OCI-LY3 (cell line): ENCODE measurements around the gene IL13RA1.
A peak's percentile ranks its signal among the peaks of the same experiment; 100 is the strongest.
"Not testable (repeated sequence)": the region's sequence is repeated elsewhere in the genome, so short reads cannot be mapped to it uniquely, and the experiment has no call there.

ENCODE experiments used
- H2AFZ ChIP-seq: fragments of 200-600, 300-600 bp; shearing (Covaris generic); 2 replicates; pipeline ENCODE4 v1.6.0; 2014; ENCODE audit warnings: antibody characterized with exemption, low read depth, low read length
- H3K27ac ChIP-seq: fragments of 200-600, 300-600 bp; sonication (generic); 2 replicates; pipeline ENCODE4 v1.5.1; 2014; ENCODE audit warnings: mild to moderate bottlenecking, low read length, moderate library complexity, mixed read lengths
- H3K27me3 ChIP-seq: fragments of 200-600, 300-600 bp; sonication (generic); 2 replicates; pipeline ENCODE4 v1.6.1; 2014; ENCODE audit warnings: low read depth, low read length, mixed read lengths
- H3K36me3 ChIP-seq: fragments of 200-600, 300-600 bp; sonication (generic); replicated peaks from 2 replicates; pipeline ENCODE3; 2014; ENCODE audit warnings: low read depth, low read length, mixed read lengths
- H3K4me1 ChIP-seq: fragments of 300-600, 200-600 bp; sonication (generic); 2 replicates; pipeline ENCODE4 v1.6.1; 2014; ENCODE audit warnings: low read length, mixed read lengths
- H3K4me2 ChIP-seq: fragments of 200-600, 300-600 bp; sonication (generic); 2 replicates; pipeline ENCODE4 v1.6.1; 2014; ENCODE audit warnings: low read length, mixed read lengths
- H3K4me3 ChIP-seq: fragments of 300-600, 200-600 bp; sonication (generic); 2 replicates; pipeline ENCODE4 v1.5.1; 2014; ENCODE audit warnings: antibody characterized with exemption, mild to moderate bottlenecking, low read length, moderate library complexity
- H3K79me2 ChIP-seq: fragments of 300-600, 200-600 bp; shearing (Covaris generic); 2 replicates; pipeline ENCODE4 v1.6.1; 2014; ENCODE audit warnings: mild to moderate bottlenecking, low read length, mixed read lengths
- H3K9ac ChIP-seq: fragments of 300-600, 200-600 bp; shearing (Covaris generic); 2 replicates; pipeline ENCODE4 v1.6.0; 2014; ENCODE audit warnings: mild to moderate bottlenecking, low read length, moderate library complexity
- H3K9me3 ChIP-seq: fragments of 200-600, 300-600 bp; shearing (Covaris generic); 2 replicates; pipeline ENCODE4 v1.6.1; 2014; ENCODE audit warnings: low read length, mixed read lengths; ENCODE audit not compliant: insufficient read depth
- H4K20me1 ChIP-seq: fragments of 200-600, 300-600 bp; sonication (generic); 2 replicates; pipeline ENCODE4 v1.6.1; 2016; ENCODE audit warnings: low read length, mixed read lengths; ENCODE audit not compliant: insufficient read depth
- CTCF ChIP-seq: fragments of 200-600, 300-600 bp; sonication (generic); IDR thresholded peaks from 2 replicates; pipeline ENCODE4 v1.5.1; 2014; ENCODE audit warnings: antibody characterized with exemption, low read length, low read depth
- EZH2phosphoT487 ChIP-seq: fragments of 200-600 bp; shearing (Covaris generic); IDR thresholded peaks from 2 replicates; pipeline ENCODE4 v1.6.1; 2018; ENCODE audit warnings: antibody characterized with exemption, mixed run types, low read depth

Gene IL13RA1

GRCh38 chrX:118802857-118803256, 75.5 kb downstream of the IL13RA1 start:
- H2AFZ ChIP-seq = no peak overlapping the region

GRCh38 chrX:118807151-118808017, 80.0 kb downstream of the IL13RA1 start:
- no peak overlapping the region for H3K4me3 ChIP-seq
- TF ChIP-seq EZH2phosphoT487 = no peak
- TF ChIP-seq CTCF = peak; percentile 73
- H2AFZ ChIP-seq = no peak overlapping the region
- H4K20me1 ChIP-seq = no peaks in the 10 kb centered on the region
- no peak overlapping the region for H3K9ac ChIP-seq
- H3K27me3 ChIP-seq = peaks cover 5% of the 10 kb centered on the region; the same call in 1 of the 2 replicates
- no peaks in the 10 kb centered on the region for H3K79me2 ChIP-seq
- no peak overlapping the region for H3K27ac ChIP-seq
- H3K4me2 ChIP-seq = no peak overlapping the region
- no peaks in the 10 kb centered on the region for H3K36me3 ChIP-seq
- H3K4me1 ChIP-seq = no peaks in the 10 kb centered on the region
- no peaks in the 10 kb centered on the region for H3K9me3 ChIP-seq

More at GRCh38 chrX:118802857-118803256, 75.5 kb downstream of the IL13RA1 start:
- H3K36me3 ChIP-seq = no peaks in the 10 kb centered on the region
- H3K4me3 ChIP-seq = no peak overlapping the region
- H3K27ac ChIP-seq = no peak overlapping the region
- H3K9ac ChIP-seq = no peak overlapping the region
- H3K4me1 ChIP-seq = no peaks in the 10 kb centered on the region
- no peaks in the 10 kb centered on the region for H4K20me1 ChIP-seq
- TF ChIP-seq CTCF = no peak
- H3K79me2 ChIP-seq = no peaks in the 10 kb centered on the region
- no peak overlapping the region for H3K4me2 ChIP-seq
- H3K9me3 ChIP-seq = no peaks in the 10 kb centered on the region
- H3K27me3 ChIP-seq = peaks cover 1% of the 10 kb centered on the region; the same call in 1 of the 2 replicates

- not testable (repeated sequence) for H3K4me2 ChIP-seq, H3K36me3 ChIP-seq, H3K4me3 ChIP-seq, H4K20me1 ChIP-seq, H3K9ac ChIP-seq, H2AFZ ChIP-seq, H3K79me2 ChIP-seq, H3K4me1 ChIP-seq, H3K27ac ChIP-seq, H3K27me3 ChIP-seq, H3K9me3 ChIP-seq
Measured at GRCh38 chrX:118817257-118817656, 89.9 kb downstream of the IL13RA1 start.

- H3K27ac ChIP-seq = no peak within 1 kb of the TSS
- H3K4me2 ChIP-seq = no peak within 1 kb of the TSS
- no peaks in the 10 kb centered on the region for H3K9me3 ChIP-seq
- H3K27me3 ChIP-seq = 0 out of 2 replicates have a peak, but pooled peaks cover 8% of the 10 kb centered on the region
- no peaks in the 10 kb centered on the region for H4K20me1 ChIP-seq
- H2AFZ ChIP-seq = no peak within 1 kb of the TSS
- H3K4me3 ChIP-seq = no peak within 1 kb of the TSS
- H3K79me2 ChIP-seq = no peaks in the 10 kb centered on the region
- H3K36me3 ChIP-seq = no peaks in the 10 kb centered on the region
- H3K4me1 ChIP-seq = no peaks in the 10 kb centered on the region
- TF ChIP-seq EZH2phosphoT487 = no peak
- no peak for TF ChIP-seq CTCF
- H3K9ac ChIP-seq = no peak within 1 kb of the TSS
Measured at GRCh38 chrX:118823263-118824172, 96.1 kb downstream of the IL13RA1 start, which contains the start of gene ZCCHC12. TSS of gene ZCCHC12 (plus strand) at chrX:118823824. CDS start at chrX:118825245, 1,421 bp downstream.
